Fibroblast of pulmonary artery (primary cell): ENCODE results near the gene SLC25A42.
"Not testable (repeated sequence)": the region's sequence is repeated elsewhere in the genome, so short reads cannot be mapped to it uniquely, and the experiment has no call there.

Experiments
- DNase-seq: peaks from one replicate; pipeline ENCODE4 v3.0.0-alpha.2; 2010; ENCODE audit warnings: low read depth
- H3K4me3 ChIP-seq: replicated peaks from 2 replicates; pipeline ENCODE4 v1.5.1; 2011; ENCODE audit warnings: low read depth, mild to moderate bottlenecking, control low read depth, low read length, moderate library complexity
- TF ChIP-seq, protein P1 (sequence below): IDR thresholded peaks from 2 replicates; pipeline ENCODE4 v1.5.1; 2011; ENCODE audit warnings: mild to moderate bottlenecking, control low read depth, low read length, inconsistent platforms; ENCODE audit errors: missing control alignments

SLC25A42 gene

DNA sequence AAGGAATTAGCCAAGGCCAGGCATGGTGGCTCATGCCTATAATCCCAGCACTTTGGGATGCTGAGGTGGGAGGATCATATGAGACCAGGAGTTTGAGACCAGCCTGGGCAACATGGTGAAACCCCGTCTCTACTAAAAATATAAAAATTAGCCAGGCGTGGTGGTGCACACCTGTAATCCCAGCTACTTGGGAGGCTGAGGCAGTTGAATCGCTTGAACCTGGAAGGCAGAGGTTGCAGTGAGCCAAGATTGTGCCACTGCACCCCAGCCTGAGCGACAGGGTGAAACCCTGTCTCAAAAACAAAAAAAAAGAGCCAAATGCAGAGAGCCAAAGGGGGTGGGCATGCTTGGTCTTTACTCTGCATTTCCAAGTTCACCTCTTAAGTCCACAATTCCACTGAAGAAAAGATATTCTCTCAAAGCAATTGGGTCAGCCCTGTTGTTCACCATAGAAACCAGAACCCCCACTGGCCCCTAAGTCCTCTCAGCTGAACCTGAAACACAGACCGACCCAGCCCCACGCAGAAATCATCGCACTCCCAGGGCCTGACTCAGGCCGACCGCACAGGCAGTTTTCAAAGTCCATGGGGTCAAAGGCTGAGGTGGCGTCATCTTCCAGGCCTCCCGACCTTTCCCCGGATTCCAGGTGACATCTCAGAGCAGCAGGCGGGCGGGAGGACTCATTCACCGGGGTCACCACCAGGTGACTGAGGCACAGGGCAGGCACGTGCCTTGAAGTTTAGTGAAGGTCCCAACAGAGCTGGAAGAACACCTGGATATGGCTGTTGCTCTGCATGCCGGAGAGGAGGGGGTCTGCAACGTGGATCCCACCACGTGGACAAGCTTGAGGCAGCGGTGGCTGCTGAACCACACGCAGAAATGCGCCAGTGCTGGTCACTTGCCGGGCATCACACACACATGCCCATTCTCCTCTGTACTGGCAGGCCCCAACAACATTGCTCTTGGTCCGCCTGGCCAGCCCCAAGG, 33.1 kb downstream of the SLC25A42 start:
- DNase-seq: no peak
- TF ChIP-seq, protein P1, sequence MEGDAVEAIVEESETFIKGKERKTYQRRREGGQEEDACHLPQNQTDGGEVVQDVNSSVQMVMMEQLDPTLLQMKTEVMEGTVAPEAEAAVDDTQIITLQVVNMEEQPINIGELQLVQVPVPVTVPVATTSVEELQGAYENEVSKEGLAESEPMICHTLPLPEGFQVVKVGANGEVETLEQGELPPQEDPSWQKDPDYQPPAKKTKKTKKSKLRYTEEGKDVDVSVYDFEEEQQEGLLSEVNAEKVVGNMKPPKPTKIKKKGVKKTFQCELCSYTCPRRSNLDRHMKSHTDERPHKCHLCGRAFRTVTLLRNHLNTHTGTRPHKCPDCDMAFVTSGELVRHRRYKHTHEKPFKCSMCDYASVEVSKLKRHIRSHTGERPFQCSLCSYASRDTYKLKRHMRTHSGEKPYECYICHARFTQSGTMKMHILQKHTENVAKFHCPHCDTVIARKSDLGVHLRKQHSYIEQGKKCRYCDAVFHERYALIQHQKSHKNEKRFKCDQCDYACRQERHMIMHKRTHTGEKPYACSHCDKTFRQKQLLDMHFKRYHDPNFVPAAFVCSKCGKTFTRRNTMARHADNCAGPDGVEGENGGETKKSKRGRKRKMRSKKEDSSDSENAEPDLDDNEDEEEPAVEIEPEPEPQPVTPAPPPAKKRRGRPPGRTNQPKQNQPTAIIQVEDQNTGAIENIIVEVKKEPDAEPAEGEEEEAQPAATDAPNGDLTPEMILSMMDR: no peak
- H3K4me3 ChIP-seq: no peak overlapping the region

DNA sequence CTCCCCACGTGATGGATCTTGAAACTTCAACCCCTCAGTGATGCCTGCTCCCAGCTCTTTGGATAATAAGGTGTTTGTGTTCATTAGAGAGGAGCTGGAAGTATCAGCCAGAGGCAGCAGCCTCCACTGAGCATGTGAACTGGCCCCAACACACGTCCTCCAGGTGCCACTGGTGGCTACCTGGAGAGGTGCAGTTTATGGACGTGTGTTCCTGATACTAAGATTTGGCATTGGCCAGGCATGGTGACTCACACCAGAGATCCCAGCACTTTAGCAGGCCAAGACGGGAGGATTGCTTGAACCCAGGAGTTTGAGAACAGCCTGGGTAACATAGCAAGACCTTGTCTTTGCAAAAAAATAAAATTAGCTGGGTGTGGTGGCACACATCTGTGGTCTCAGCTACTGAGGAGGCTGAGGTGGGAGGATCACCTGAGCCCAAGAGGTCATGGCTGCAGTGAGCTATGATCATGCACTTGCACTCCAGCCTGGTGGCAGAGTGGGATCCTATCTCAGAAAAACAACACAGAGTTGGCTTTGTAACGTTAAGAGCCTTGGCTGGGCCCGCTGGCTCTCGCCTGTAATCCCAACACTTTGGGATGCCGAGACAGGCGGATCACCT, 34.4 kb downstream of the SLC25A42 start:
- DNase-seq: no peak
- H3K4me3 ChIP-seq: no peak overlapping the region
- TF ChIP-seq, protein P1: no peak

DNA sequence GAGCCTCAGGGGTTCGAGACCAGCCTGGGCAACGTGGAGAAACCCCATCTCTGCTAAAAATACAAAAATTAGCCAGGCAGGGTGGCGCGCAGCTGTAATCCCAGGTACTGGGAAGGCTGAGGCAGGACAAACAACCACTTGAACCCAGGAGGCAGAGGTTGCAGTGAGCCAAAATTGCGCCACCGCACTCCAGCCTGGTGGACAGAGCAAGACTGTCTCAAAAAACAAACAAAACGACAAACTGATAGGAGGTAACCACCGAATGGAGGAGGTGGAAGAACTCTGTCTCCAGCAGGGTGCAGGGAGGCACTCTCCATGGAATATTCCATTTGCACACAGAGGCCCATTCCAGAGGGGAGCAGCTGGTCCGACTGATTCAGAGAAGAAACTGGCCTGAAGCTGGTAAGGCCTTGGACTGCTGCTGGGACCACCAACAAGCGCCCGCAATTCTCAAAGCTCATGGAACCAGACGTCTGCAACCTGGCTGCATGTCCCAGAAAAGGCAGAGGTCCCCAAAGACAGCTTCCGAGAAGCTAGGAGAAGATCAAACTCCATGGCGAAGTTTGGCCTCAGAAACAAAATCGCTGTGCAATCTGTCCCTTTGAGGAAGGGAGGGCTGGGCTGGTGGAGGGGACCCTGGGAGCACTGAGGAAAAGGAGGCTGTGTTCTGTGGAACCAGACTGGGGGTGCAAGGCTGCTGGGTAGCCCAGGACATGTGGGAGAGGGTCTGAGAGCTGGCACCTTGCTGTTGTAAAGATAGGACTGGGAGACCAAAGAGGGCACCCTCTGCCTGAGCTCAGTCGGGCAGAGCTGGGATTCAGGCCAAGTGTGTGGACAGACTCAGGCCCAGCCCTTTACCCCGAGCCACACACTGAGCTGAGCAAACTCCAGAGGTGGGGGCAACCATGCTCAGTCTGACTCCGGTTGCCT, 35.2 kb downstream of the SLC25A42 start:
- TF ChIP-seq, protein P1: no peak
- H3K4me3 ChIP-seq: no peak overlapping the region
- no peak for DNase-seq

DNA sequence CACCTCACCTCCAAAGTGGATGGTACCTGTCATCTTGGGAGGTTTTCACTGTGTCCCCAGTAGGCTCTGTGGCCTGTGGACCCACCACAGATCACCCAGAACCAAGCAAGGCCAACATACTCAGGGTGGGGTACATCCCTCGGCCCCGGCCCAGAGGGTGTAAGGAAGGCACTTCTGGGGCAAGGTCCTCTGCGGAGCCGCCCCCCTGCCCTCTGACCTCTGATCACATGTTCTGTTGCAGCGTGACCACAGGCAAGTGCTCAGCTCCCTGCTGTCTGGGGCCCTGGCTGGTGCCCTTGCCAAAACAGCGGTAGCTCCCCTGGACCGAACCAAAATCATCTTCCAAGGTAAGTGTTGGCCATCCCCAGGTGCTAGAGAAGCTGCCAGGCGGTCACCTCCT, 37.7 kb downstream of the SLC25A42 start:
- no peak overlapping the region for H3K4me3 ChIP-seq
- TF ChIP-seq, protein P1: no peak
- no peak for DNase-seq

DNA sequence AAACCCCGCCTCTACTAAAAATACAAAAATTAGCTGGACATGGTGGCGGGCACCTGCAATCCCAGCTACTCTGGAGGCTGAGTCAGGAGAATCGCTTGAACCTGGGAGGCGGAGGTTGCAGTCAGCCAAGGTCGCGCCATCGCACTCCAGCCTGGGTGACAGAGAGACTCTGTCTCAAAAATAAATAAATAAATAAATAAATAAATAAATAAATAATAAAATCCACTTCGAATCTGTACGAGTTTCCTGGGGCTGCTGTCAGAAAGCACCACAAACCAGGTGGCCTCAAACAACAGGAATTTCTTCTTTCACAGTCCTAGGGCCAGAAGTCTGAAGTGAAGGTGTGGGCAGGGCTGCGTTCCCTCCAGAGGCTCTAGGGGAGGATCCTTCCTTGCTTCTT, 38.8 kb downstream of the SLC25A42 start:
- not testable (repeated sequence) for DNase-seq, H3K4me3 ChIP-seq

DNA sequence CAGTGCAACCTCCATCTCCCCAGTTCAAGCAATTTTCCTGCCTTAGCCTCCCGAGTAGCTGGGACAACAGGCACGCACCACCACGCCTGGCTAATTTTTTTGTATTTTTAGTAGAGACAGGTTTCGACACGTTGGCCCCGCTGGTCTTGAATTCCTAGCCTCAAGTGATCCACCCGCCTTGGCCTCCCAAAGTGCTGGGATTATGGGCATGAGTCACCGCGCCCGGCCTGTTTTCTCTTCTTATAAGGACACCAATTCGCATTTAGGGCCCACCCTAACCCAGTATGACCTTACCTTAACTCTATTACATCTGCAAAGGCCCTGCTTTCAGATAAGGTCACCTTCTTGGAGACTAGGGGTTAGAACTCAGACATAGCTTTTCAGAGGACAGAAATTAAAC, 39.4 kb downstream of the SLC25A42 start:
- TF ChIP-seq, protein P1: no peak
- DNase-seq: no peak
- no peak overlapping the region for H3K4me3 ChIP-seq
